ENCODE results near the gene ST6GALNAC1.

- TF ChIP-seq CTCF (conservative IDR thresholded peaks at IDR 0.05; ENCODE audit: low read depth, low read length) (no peak), EZH2 (IDR thresholded peaks at IDR 0.05; ENCODE audit: borderline replicate concordance, low read depth, low read length, poor library complexity, severe bottlenecking) (no peak)
Measured at GRCh38 chr17:76614912-76615617, 28.5 kb downstream of the ST6GALNAC1 start.

Measured in A673 (cell line).